Endothelial cell of umbilical vein (primary cell): Measurements from ENCODE around the gene H19. TPM values are rescaled to one million over a fixed set of nuclear protein-coding genes. Genes with fewer than 3 reads are reported as not detected.

Source experiments
- BruUV-seq: library from RNA; stranded (reverse); fragments of 400-500 nt; replicated peaks from 2 replicates; lab custom pipeline; 2021; lab: Mats Ljungman, UMichigan
- CTCF ChIA-PET: fragments of 300-600, 350-600 bp; sonication (Branson Sonifier 250); formaldehyde crosslinking; loops from one replicate; lab custom pipeline; 2021; ENCODE audit warnings: antibody characterized with exemption, inconsistent platforms; lab: Charles Lee
- POLR2A ChIA-PET: fragments of 300-600, 350-600 bp; sonication (Branson Sonifier 250); formaldehyde crosslinking; loops from one replicate; lab custom pipeline; 2021; ENCODE audit warnings: antibody characterized with exemption, inconsistent platforms; lab: Charles Lee
- DNase-seq: peaks from one replicate; pipeline ENCODE4 v3.0.0-alpha.2; 2011; ENCODE audit warnings: low read depth, low spot score
- FAIRE-seq: peaks from 2 replicates; lab custom pipeline; 2011; peaks lifted over from hg19 to GRCh38; lab: Jason Lieb, UNC
- H2AFZ ChIP-seq: 2 replicates; pipeline ENCODE4 v1.6.0; 2012; ENCODE audit warnings: low read depth, low read length, control low read depth, inconsistent platforms
- H3K27ac ChIP-seq: 2 replicates; pipeline ENCODE4 v1.5.1; 2011; ENCODE audit warnings: low read depth, mild to moderate bottlenecking, control low read depth, low read length, moderate library complexity; ENCODE audit not compliant: insufficient read depth
- H3K27me3 ChIP-seq, 2 experiments: 2 replicates each; pipeline versions ENCODE4 v1.6.0 to v1.6.1; 2011; ENCODE audit warnings: low read length in 2 of 2, mixed read lengths in 1 of 2; ENCODE audit not compliant: control insufficient read depth in 2 of 2, insufficient read depth in 2 of 2
- H3K36me3 ChIP-seq, 2 experiments: 2 replicates in 1 of 2; 3 replicates in 1 of 2; pipeline ENCODE4 v1.5.1; 2011; ENCODE audit warnings: low read length in 2 of 2, mild to moderate bottlenecking in 1 of 2, moderate library complexity in 1 of 2; ENCODE audit not compliant: control insufficient read depth in 2 of 2, insufficient read depth in 2 of 2; ENCODE audit errors: extremely low read depth in 1 of 2
- H3K4me1 ChIP-seq: 3 replicates; pipeline ENCODE4 v1.5.1; 2011; ENCODE audit warnings: mild to moderate bottlenecking, low read length; ENCODE audit not compliant: control insufficient read depth, insufficient read depth; ENCODE audit errors: extremely low read depth
- H3K4me2 ChIP-seq: 2 replicates; pipeline ENCODE4 v1.6.1; 2011; ENCODE audit warnings: low read length, control low read depth, mixed read lengths; ENCODE audit not compliant: insufficient read depth
- H3K4me3 ChIP-seq, 3 experiments: fragments of 200-600 bp in 1 of 3; sonication (generic), shearing (Covaris generic) in 1 of 3; replicated peaks in 1 of 3; 2 replicates each; pipeline ENCODE4 v1.5.1; 2011 to 2016; ENCODE audit warnings: control low read depth in 3 of 3, low read length in 3 of 3, mild to moderate bottlenecking in 2 of 3, inconsistent platforms in 1 of 3, low read depth in 1 of 3, moderate library complexity in 1 of 3; ENCODE audit not compliant: insufficient read depth in 1 of 3
- H3K79me2 ChIP-seq: 2 replicates; pipeline ENCODE4 v1.6.0; 2012; ENCODE audit warnings: low read length, inconsistent platforms; ENCODE audit not compliant: control insufficient read depth, insufficient read depth
- H3K9ac ChIP-seq: replicated peaks from 2 replicates; pipeline ENCODE3; 2011; ENCODE audit warnings: low read length, control low read depth; ENCODE audit not compliant: insufficient read depth; ENCODE audit errors: extremely low read depth
- H3K9me1 ChIP-seq: replicated peaks from 3 replicates; pipeline ENCODE4 v1.6.0; 2011; ENCODE audit warnings: mild to moderate bottlenecking, low read length; ENCODE audit not compliant: control insufficient read depth, insufficient read depth; ENCODE audit errors: extremely low read depth
- H3K9me3 ChIP-seq: replicated peaks from 2 replicates; pipeline ENCODE4 v1.5.1; 2012; ENCODE audit warnings: low read length, inconsistent platforms; ENCODE audit not compliant: control insufficient read depth, insufficient read depth
- H4K20me1 ChIP-seq: replicated peaks from 2 replicates; pipeline ENCODE3; 2011; ENCODE audit warnings: mild to moderate bottlenecking, low read length; ENCODE audit not compliant: control insufficient read depth, insufficient read depth; ENCODE audit errors: extremely low read depth
- CTCF ChIP-seq, 2 donors: IDR thresholded peaks; 1 replicate in 1 of 2; 2 replicates in 1 of 2; pipeline ENCODE4 v1.5.1; 2011; ENCODE audit warnings: low read length in 2 of 2, mild to moderate bottlenecking in 2 of 2, moderate library complexity in 2 of 2, control low read depth in 1 of 2, inconsistent platforms in 1 of 2, low read depth in 1 of 2; ENCODE audit not compliant: insufficient read depth in 1 of 2; ENCODE audit errors: extremely low read depth in 1 of 2
- EZH2 ChIP-seq: IDR thresholded peaks from 2 replicates; pipeline ENCODE4 v1.6.1; 2012; ENCODE audit warnings: borderline replicate concordance, low read depth, mild to moderate bottlenecking, moderate library complexity, low read length, inconsistent platforms; ENCODE audit not compliant: severe bottlenecking
- FOS ChIP-seq: IDR thresholded peaks from 2 replicates; pipeline ENCODE4 v1.6.1; 2011; ENCODE audit warnings: mild to moderate bottlenecking, low read length, moderate library complexity, borderline replicate concordance; ENCODE audit not compliant: insufficient read depth
- GATA2 ChIP-seq: IDR thresholded peaks from 2 replicates; pipeline ENCODE4 v1.7.0; 2011; ENCODE audit warnings: low read depth, mild to moderate bottlenecking, moderate library complexity, mixed read lengths, low read length; ENCODE audit not compliant: insufficient read length, insufficient read depth
- JUN ChIP-seq: IDR thresholded peaks from 2 replicates; pipeline ENCODE4 v1.6.1; 2011; ENCODE audit warnings: borderline replicate concordance, low read depth; ENCODE audit not compliant: insufficient read length, insufficient read depth
- MYC ChIP-seq: IDR thresholded peaks from one replicate; pipeline ENCODE4 v1.6.1; 2011; ENCODE audit warnings: mild to moderate bottlenecking, low read depth, low read length
- POLR2A ChIP-seq: IDR thresholded peaks from 2 replicates; pipeline ENCODE4 v1.6.1; 2012; ENCODE audit warnings: low read depth, mild to moderate bottlenecking, control low read depth, low read length
- POLR2AphosphoS5 ChIP-seq: IDR thresholded peaks from 2 replicates; pipeline ENCODE4 v1.6.1; 2012; ENCODE audit warnings: low read depth, mild to moderate bottlenecking, control low read depth, low read length, moderate library complexity; ENCODE audit not compliant: insufficient read depth
- dilution Hi-C: fragments of 300-500 bp; cut with MboI; formaldehyde crosslinking; loops from one replicate; pipeline ENCODE4 v1.15.0; 2019; ENCODE audit warnings: low sequenced_read_pairs; ENCODE audit not compliant: extremely low pct_ligation_motif_present
- intact Hi-C: fragments of 100-400 bp; cut with micrococcal nuclease; formaldehyde crosslinking; loops from one replicate; pipeline ENCODE4 v1.10.0; 2022
- polyA plus RNA-seq, 4 experiments: library from polyadenylated mRNA; depleted of rRNA in 3 of 4; stranded (reverse) in 3 of 4; unstranded in 1 of 4; fragments of >200 nt; gene quantifications; 2 replicates each; pipeline versions ENCODE4 v1.2.1 to v1.2.3, GENCODE V29; 2011 to 2012; ENCODE audit warnings: missing spikeins in 1 of 4
- total RNA-seq: library from RNA; stranded (reverse); gene quantifications from 2 replicates; pipeline ENCODE4 v1.2.3, GENCODE V29; 2021
- TF ChIP-seq, protein P1 (sequence below): IDR thresholded peaks from 2 replicates; pipeline ENCODE4 v1.6.1; 2011; ENCODE audit not compliant: insufficient read depth, insufficient read length

H19 gene
- total and polyA plus RNA-seq, 2 donors (not counting 3 experiments of a cell fraction or from before 2014, with no cell fraction given), result 0.21 to 3.2 TPM

DNA sequence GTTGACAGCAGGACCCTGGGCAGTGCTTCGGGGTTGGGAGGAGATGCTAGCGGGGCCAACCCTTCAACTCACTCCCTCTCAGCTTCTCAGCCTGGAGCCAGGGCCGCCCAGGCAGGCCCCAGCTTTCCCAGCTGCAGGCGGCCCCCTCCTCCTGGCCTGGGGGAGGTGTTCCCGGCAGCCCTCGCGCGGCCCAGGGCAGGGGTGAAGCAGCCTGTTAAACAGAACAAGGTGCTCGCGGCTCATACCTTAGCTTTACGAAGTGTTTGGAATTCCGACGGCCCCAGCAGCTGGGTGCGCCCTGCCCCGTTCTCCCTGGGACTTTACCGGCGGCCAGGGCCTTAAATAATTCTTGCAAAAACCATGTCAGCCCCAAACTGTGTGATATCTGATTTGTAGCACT is 33.3 kb downstream of the H19 start:
- ChIA-PET POLR2A (no interaction called here), CTCF (interaction anchor here (1.3 to 4.0 kb wide), 3 partner anchors 16 to 187 kb away, joined by 3 to 23 read pairs (median 7); no protein-coding TSS in a partner anchor)
- no peaks in the 10 kb centered on the region for H3K9me3 ChIP-seq
- BruUV-seq, result no TSS peak
- FAIRE-seq (no peak), DNase-seq (no peak)
- no peaks in the 10 kb centered on the region for H3K36me3 ChIP-seq
- no peak overlapping the region for H2AFZ ChIP-seq
- no peaks in the 10 kb centered on the region for H3K9me1 ChIP-seq
- dilution Hi-C loops (no loop called here), intact Hi-C loops (no loop called here)
- no peak overlapping the region for H3K9ac ChIP-seq
- H3K79me2 ChIP-seq, result no peaks in the 10 kb centered on the region
- H3K27ac ChIP-seq, result no peak overlapping the region
- no peak overlapping the region for H3K4me3 ChIP-seq
- TF ChIP-seq FOS (no peak), POLR2AphosphoS5 (no peak), MYC (no peak), JUN (no peak), POLR2A (no peak), EZH2 (no peak), CTCF (IDR thresholded peaks at IDR 0.05; ENCODE audit: extremely low read depth in 1 of 2, insufficient read depth in 1 of 2, low read depth in 1 of 2, low read length in 2 of 2) (no peak), GATA2 (no peak)
- TF ChIP-seq, protein P1, sequence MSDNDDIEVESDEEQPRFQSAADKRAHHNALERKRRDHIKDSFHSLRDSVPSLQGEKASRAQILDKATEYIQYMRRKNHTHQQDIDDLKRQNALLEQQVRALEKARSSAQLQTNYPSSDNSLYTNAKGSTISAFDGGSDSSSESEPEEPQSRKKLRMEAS, result no peak
- H3K4me1 ChIP-seq, result no peaks in the 10 kb centered on the region
- H4K20me1 ChIP-seq, result no peaks in the 10 kb centered on the region
- H3K27me3 ChIP-seq, result no peaks in the 10 kb centered on the region
- H3K4me2 ChIP-seq, result no peak overlapping the region
